ENCODE measurements around the gene SDHAF2.
"Not testable (repeated sequence)": the region's sequence is repeated elsewhere in the genome, so short reads cannot be mapped to it uniquely, and the experiment has no call there.

Gene SDHAF2

GRCh38 chr11:61429691-61430582 is at the start of gene SDHAF2, which contains the start of gene CPSF7:
TSS of gene SDHAF2 (plus strand) at chr11:61430124. CDS start at chr11:61430147, 23 bp downstream.
TSS of gene CPSF7 (minus strand) at chr11:61429975. CDS start at chr11:61429235, 740 bp downstream.
- peak; percentile 97 for DNase-seq (ENCODE audit: low read depth)

GRCh38 chr11:61380884-61381283 is 49.0 kb upstream of the SDHAF2 start:
- no peak for DNase-seq (ENCODE audit: low read depth)

GRCh38 chr11:61383859-61384258 is 46.1 kb upstream of the SDHAF2 start:
- DNase-seq (ENCODE audit: low read depth): not testable (repeated sequence)

- DNase-seq (ENCODE audit: low read depth): peak; percentile 44
These were observed 45.4 kb upstream of the SDHAF2 start for GRCh38 chr11:61384271-61385242.

GRCh38 chr11:61390161-61390560 is 39.8 kb upstream of the SDHAF2 start:
- no peak for DNase-seq (ENCODE audit: low read depth)

- DNase-seq (ENCODE audit: low read depth): peak; percentile 42
These were observed 36.8 kb upstream of the SDHAF2 start for GRCh38 chr11:61392981-61393595.

- DNase-seq (ENCODE audit: low read depth): no peak
These were observed 28.8 kb upstream of the SDHAF2 start for GRCh38 chr11:61401173-61401572.

- no peak for DNase-seq (ENCODE audit: low read depth)
These were observed 28.4 kb upstream of the SDHAF2 start for GRCh38 chr11:61401573-61401972.

- DNase-seq (ENCODE audit: low read depth): no peak
These were observed 26.3 kb upstream of the SDHAF2 start for GRCh38 chr11:61403658-61404057.

GRCh38 chr11:61404103-61404502 is 25.8 kb upstream of the SDHAF2 start:
- no peak for DNase-seq (ENCODE audit: low read depth)

GRCh38 chr11:61404641-61405040 is 25.3 kb upstream of the SDHAF2 start:
- DNase-seq (ENCODE audit: low read depth): no peak

GRCh38 chr11:61406067-61406466 is 23.9 kb upstream of the SDHAF2 start:
- DNase-seq (ENCODE audit: low read depth): no peak

- DNase-seq (ENCODE audit: low read depth): no peak
These were observed 22.8 kb upstream of the SDHAF2 start for GRCh38 chr11:61406991-61407728.

GRCh38 chr11:61411589-61411988 is 18.3 kb upstream of the SDHAF2 start:
- DNase-seq (ENCODE audit: low read depth): no peak

- peak; percentile 49 for DNase-seq (ENCODE audit: low read depth)
These were observed 16.4 kb upstream of the SDHAF2 start for GRCh38 chr11:61413496-61413895.

GRCh38 chr11:61414547-61414946 is 15.4 kb upstream of the SDHAF2 start:
- DNase-seq (ENCODE audit: low read depth): no peak

GRCh38 chr11:61415381-61415780 is 14.5 kb upstream of the SDHAF2 start:
- DNase-seq (ENCODE audit: low read depth): no peak

GRCh38 chr11:61416941-61417340 is 13.0 kb upstream of the SDHAF2 start:
- no peak for DNase-seq (ENCODE audit: low read depth)

- DNase-seq (ENCODE audit: low read depth): no peak
These were observed 12.3 kb upstream of the SDHAF2 start for GRCh38 chr11:61417670-61418069.

GRCh38 chr11:61418136-61418535 is 11.8 kb upstream of the SDHAF2 start:
- DNase-seq (ENCODE audit: low read depth): peak; percentile 30

GRCh38 chr11:61422226-61422625 is 7.7 kb upstream of the SDHAF2 start:
- DNase-seq (ENCODE audit: low read depth): no peak
